ENCODE results near the gene HOXA10. TPM values are rescaled to one million over a fixed set of nuclear protein-coding genes. Genes with fewer than 3 reads are reported as not detected.

The HOXA10 gene
- polyA plus RNA-seq, 3 donors from 2014 or later = 4.2 to 17.3 (median 6.2) TPM

DNA sequence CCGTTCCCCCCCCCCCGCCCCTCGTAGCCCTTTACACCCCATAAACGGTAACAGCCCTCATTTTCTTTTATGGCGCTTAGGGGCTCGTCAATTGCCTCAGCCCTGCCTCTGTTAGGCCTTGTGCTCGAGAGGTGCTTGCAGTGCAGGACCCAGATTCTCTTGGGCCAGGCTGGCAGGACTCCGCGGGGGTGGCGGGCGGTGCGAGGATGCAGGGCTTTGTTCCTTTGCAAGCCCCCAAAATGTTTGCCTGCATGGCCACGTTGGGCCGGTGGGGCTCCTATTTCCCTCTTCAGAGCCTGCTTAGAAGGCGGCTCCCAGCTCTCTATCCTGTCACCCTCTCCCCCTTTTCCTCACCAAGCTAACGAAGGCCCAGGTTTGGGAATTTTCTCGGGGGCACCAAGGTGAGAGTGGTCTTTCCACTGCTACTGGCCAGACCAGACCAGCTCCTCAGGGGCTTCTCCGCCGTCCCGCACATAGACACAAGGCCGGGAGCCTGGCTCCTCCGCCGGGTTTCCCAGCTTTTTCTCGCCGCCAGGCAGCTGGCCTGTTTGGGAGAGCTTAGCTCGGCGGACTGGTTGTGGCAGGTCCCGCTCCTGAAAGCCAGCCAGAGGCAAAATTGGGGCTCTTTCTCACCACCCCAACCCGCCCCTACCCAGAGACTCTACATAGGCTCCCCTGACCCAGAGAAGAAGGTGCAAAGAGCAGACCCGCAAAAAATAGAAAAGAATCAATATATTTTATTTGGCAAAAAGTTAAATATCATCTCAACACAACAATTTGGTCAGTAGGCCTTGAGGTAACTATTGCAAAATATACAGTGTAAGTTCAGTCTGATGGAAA lies 12.2 kb downstream of the HOXA10 start:
- no peak overlapping the region for H3K27ac Mint-ChIP-seq
- peaks cover 0 to 3% (median 0%) of the 10 kb centered on the region in 6 donors for H3K9me3 Mint-ChIP-seq

DNA sequence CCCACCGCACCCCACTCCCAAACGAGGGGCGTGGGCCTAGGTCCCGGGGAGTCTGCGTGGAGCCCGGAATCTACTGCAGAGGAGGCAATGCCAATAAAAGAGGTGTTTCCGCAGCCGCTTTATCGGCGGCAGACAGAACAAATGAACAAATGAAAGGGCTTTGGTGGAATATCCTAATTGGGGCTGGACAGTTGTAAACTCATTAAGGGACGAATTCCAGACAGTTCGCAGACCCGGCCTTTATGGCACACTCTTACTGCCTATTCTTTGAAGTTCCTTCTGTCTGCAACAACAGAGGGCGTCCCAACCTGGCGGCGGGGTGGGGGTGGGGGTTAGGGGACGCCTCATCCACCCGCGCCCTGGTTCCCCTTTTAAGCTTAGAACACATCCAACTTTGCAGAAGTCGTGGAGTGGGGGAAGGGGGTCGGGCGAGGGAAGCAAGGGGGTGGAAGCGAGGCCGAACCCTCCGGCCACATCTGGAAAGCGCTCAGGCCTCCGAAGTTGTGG lies 12.9 kb downstream of the HOXA10 start:
- H3K27ac Mint-ChIP-seq = no peak overlapping the region
- H3K4me1 Mint-ChIP-seq = peaks cover 30 to 58% of the 10 kb centered on the region in 2 donors
- peaks cover 0 to 3% (median 0%) of the 10 kb centered on the region in 6 donors for H3K9me3 Mint-ChIP-seq
- H3K36me3 Mint-ChIP-seq = no peaks in the 10 kb centered on the region
- H3K27me3 Mint-ChIP-seq (ENCODE audit: low read depth in 3 of 3) = peaks cover 54 to 76% (median 63%) of the 10 kb centered on the region in 3 donors
- no peak for DNase-seq
- H3K4me3 Mint-ChIP-seq = peak overlapping the region; percentile 74 to 88 (median 81)

More for the DNA sequence above, 12.2 kb downstream of the HOXA10 start:
- no peak overlapping the region for H3K4me3 Mint-ChIP-seq
- H3K4me1 Mint-ChIP-seq = peaks cover 27 to 54% of the 10 kb centered on the region in 2 donors
- DNase-seq = no peak
- no peaks in the 10 kb centered on the region for H3K36me3 Mint-ChIP-seq
- H3K27me3 Mint-ChIP-seq (ENCODE audit: low read depth in 3 of 3) = peaks cover 50 to 76% (median 62%) of the 10 kb centered on the region in 3 donors

DNA sequence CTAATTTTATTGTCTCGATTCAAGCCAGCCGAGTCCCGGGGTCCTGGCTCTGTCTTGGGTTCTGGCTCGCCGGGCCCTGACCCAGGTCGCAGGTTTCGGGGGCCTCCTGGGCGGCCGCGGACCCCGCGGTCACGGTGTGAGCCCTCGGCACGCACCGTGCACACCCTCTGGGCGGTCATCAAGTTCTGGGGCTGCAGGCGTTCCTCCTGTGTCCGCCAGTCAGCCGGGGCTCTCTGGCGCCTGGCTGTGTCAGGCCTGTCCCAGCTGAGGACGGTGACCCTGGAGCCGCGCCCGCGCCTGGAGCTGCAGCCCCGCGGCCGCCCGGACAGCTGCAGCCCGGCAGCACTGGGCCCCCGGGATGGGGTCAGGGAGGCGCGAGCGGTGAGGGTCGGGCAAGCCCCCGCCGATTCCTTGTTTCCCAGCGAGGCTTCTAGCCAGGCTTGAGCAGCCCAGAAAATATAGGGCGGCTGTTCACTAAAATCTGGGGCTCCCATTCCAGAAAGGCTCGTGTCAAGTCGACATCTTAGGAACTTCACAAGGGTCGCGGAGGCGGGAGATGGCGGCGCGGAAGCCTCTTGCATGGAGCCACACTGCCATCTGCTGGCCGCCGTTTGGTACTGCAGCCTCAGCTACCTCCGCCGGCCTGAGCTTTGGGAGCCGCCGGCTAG lies 13.4 kb downstream of the HOXA10 start:
- H3K27ac Mint-ChIP-seq = peak overlapping the region in 1 of 6 donors; percentile 30
- H3K9me3 Mint-ChIP-seq = peaks cover 0 to 3% (median 0%) of the 10 kb centered on the region in 6 donors
- H3K4me3 Mint-ChIP-seq = peak overlapping the region; percentile 74 to 88 (median 82)
- H3K36me3 Mint-ChIP-seq = no peaks in the 10 kb centered on the region
- DNase-seq = peak; percentile 82 to 86 (median 85)
- H3K27me3 Mint-ChIP-seq (ENCODE audit: low read depth in 3 of 3) = peaks cover 55 to 76% (median 63%) of the 10 kb centered on the region in 3 donors
- H3K4me1 Mint-ChIP-seq = peaks cover 29 to 59% of the 10 kb centered on the region in 2 donors

DNA sequence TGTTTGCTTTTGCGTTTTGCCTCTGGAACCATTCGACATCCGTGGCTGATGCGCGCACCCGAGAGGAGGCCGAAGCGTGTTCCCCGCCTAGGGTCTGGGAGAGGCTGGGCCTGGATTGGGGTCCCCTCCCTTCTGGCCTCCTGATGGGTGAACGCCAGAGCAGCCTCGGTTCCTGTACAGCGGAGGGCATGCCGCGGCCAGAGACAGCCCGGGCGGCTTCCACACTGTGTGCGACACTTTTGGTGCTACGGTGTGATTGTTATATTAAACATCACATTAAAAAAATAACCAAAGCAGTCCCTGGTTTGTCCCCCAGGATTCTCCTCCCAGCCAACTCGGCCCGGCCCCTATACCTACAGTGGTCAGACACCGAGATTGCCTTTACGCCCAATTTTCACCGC lies 14.0 kb downstream of the HOXA10 start:
- Mint-ChIP-seq H3K9me3 (peaks cover 0 to 3% (median 0%) of the 10 kb centered on the region in 6 donors), H3K4me1 (peaks cover 30 to 60% of the 10 kb centered on the region in 2 donors), H3K27me3 (ENCODE audit: low read depth in 3 of 3) (peaks cover 55 to 76% (median 64%) of the 10 kb centered on the region in 3 donors), H3K36me3 (no peaks in the 10 kb centered on the region), H3K27ac (no peak overlapping the region), H3K4me3 (peak overlapping the region; percentile 74 to 82 (median 81))
- DNase-seq = no peak

DNA sequence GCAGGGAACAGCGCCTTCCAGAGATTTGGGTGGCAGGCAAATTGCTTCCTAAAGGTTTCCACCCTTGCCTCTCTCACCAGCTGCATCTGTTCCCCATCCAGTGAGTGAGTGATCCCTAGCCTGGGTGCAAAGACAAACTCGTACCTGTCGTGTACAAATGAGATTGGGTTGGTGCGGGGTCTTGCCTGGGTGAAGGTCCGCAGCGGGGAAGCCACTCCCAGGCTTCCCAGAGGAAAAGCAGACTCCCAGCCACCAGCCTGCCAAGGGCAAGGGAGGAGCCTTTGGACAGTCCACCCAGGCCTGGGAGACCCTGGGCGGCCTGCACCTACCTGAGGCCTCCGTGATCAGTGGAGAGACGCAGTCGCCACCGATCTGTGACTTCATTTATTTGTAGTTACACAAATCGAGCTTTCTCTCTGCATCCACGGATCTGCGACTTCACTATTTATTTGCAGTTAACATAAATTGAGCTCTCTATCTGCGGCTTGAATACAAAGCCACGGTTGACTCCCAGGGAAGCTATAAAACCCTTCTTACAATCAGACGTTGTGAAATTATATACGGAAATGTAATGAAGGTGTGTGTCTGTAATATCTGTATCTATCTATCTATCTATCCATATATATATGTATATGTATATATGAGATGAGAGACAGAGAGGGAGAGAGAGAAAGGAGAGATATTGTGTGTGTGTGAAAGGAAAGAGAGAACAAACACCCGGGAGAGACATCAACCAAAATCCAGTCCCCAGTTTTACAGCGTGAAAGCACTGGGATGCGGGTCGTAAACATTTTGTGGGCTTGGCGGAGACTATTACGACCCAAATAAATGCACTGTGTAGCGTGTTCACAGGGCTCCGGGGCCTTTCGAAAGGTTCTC lies 14.6 kb downstream of the HOXA10 start:
- peaks cover 32 to 61% of the 10 kb centered on the region in 2 donors for H3K4me1 Mint-ChIP-seq
- no peak overlapping the region for H3K27ac Mint-ChIP-seq
- peaks cover 56 to 78% (median 67%) of the 10 kb centered on the region in 3 donors for H3K27me3 Mint-ChIP-seq (ENCODE audit: low read depth in 3 of 3)
- no peaks in the 10 kb centered on the region for H3K36me3 Mint-ChIP-seq
- no peak for DNase-seq
- peak overlapping the region; percentile 74 to 82 (median 81) for H3K4me3 Mint-ChIP-seq
- H3K9me3 Mint-ChIP-seq = peaks cover 0 to 5% (median 0%) of the 10 kb centered on the region in 6 donors

DNA sequence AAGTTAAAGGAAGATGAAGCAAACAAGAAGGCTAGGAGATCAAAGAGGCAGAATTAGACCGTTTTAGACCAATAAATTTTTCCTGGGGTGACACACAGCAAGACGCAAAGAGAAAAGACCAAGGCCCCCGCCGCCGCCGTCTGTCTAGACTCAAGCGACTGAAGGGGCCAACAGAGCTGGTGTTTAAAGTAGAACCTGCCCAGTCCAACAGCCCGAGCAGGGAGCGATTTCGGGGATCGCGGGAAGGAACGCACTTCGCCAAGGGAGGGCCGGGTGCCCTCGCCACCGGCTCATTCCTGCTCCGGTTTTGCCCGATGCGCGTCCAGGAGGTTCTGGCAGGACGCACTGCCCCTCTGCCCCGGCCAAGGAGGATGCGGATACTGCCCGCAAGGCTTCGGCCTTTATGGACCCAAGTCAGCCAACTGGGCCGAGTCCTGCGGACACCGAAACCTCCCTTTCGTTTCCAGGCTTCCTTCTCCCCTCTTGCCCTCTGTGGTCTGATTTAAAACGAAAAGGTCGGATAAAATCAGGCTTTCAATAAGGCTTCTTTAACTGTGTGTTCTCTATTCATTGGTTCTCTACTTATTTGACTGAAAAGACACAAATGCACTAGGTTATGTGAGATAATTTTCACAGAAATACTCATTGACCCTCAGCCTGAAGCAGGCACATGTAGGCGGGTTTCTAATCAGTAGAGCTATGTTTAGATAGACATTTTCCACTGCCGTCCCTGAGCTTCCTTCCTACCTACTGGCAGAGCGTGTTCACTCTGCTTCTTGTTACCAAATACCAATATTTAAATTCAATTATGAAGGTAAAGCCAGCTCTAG lies 15.5 kb downstream of the HOXA10 start:
- peaks cover 32 to 61% of the 10 kb centered on the region in 2 donors for H3K4me1 Mint-ChIP-seq
- peaks cover 0 to 5% (median 0%) of the 10 kb centered on the region in 6 donors for H3K9me3 Mint-ChIP-seq
- H3K36me3 Mint-ChIP-seq = no peaks in the 10 kb centered on the region
- peak overlapping the region in 4 of 5 donors; percentile 4 to 54 (median 8) for H3K4me3 Mint-ChIP-seq
- peaks cover 50 to 78% (median 71%) of the 10 kb centered on the region in 3 donors for H3K27me3 Mint-ChIP-seq (ENCODE audit: low read depth in 3 of 3)
- peak overlapping the region in 1 of 6 donors; percentile 42 for H3K27ac Mint-ChIP-seq
- no peak for DNase-seq

DNA sequence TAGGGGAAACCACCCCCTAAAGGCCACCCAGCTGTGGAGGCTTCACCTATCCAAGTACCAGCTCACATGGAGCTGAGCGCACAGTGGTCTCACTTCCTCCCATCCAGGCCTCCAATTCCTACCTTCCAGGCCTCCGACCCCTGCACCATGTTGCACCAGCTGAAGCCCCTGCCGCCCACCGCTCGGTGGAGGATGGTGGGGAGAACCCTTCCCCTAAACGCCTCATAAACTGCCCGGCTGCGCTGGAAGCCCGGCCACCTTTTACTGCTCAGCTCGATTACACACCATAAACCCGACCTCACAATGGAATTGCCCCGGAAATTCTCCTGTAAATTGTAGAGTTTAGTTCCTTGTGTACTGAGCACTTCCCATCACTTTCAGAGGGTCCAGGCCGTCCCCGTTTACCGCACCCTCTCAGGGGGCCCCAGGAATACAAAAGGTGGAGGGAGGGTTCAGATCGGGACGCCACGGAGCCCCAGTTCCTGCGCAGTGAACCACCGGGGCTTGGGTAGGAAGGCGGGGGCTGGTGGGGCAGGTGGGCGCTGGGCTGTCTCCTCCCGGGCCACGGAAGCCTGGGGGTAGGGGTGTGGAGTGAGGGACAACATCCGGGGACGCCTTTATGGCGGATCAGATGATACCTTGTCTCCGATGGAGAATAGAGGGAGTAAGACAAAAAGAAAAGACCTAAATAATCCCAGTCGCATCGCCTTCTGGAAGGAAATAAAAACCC lies 16.3 kb downstream of the HOXA10 start:
- H3K4me3 Mint-ChIP-seq = peak overlapping the region in 4 of 5 donors; percentile 4 to 54 (median 19)

DNA sequence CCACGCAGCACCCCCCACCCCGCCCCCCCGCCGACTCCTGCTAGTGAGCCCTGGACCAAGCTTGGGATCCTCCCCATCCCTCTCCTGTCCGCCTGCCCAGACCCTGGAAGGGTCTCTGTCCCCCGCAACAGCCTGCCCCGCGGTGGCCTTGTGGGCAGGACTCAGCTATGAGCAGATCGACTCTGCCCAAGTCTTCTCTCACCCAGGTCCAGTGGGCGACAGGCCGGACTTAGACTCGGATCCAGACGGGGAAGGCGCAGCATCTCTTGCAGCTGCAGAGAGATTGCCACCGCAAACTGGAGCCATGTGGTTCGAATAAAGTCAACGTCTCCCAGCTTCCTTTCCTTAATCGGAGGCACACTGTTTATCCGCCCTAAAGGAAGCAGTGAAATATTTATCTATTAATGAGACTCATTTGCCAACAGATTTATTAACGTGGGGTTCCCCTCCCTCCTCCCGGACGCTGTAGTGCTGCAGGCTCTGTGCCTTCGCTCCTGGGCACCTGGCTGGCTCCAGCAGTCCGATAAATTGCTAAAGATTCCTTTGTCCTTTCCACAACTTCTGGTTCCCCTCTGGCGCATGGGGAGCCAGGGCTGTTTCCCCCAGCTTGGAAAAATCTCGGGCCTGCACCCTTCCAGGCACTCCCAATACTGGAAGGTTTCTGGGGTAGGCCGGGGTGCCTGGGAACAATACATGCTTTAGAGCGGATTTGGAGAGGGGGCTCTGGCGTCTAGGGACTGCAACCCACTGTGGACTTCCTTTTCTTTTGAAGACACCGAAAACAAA lies 17.0 kb downstream of the HOXA10 start:
- Mint-ChIP-seq H3K27me3 (ENCODE audit: low read depth in 3 of 3) (peaks cover 57 to 75% (median 73%) of the 10 kb centered on the region in 3 donors), H3K36me3 (no peaks in the 10 kb centered on the region), H3K27ac (no peak overlapping the region), H3K9me3 (peaks cover 0 to 3% (median 0%) of the 10 kb centered on the region in 6 donors), H3K4me1 (peaks cover 37 to 59% of the 10 kb centered on the region in 2 donors), H3K4me3 (peak overlapping the region in 4 of 5 donors; percentile 14 to 44 (median 40))
- DNase-seq = no peak

More for the DNA sequence above, 16.3 kb downstream of the HOXA10 start:
- Mint-ChIP-seq H3K9me3 (peaks cover 0 to 3% (median 0%) of the 10 kb centered on the region in 6 donors), H3K27ac (no peak overlapping the region), H3K36me3 (no peaks in the 10 kb centered on the region), H3K4me1 (peaks cover 32 to 57% of the 10 kb centered on the region in 2 donors), H3K27me3 (ENCODE audit: low read depth in 3 of 3) (peaks cover 54 to 74% (median 74%) of the 10 kb centered on the region in 3 donors)
- no peak for DNase-seq

DNA sequence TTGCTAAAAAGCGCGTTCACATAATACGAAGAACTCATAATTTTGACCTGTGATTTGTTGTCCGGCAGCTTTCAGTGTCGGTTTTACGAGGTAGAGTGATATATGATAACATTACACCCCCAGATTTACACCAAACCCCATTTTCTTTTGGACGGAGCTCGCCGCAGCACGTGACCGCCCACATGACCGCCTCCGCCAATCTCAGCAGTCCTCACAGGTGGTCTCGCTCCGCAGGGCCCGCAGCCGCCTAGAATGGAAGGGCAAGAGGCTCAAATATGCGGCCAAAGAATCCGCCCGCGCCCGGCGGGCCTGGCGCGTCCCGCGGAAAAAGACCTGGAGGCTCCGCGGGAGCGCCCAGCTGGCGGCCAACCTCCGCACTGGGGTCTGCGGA lies 17.6 kb downstream of the HOXA10 start, which contains the start of gene HOXA7:
TSS of gene HOXA7 (minus strand) at position 168 of the 391 bp plus-strand sequence. CDS start at position 38, 130 bp downstream.
- Mint-ChIP-seq H3K36me3 (no peaks in the 10 kb centered on the region), H3K9me3 (peaks cover 0 to 3% (median 0%) of the 10 kb centered on the region in 6 donors), H3K4me1 (peaks cover 43 to 65% of the 10 kb centered on the region in 2 donors), H3K4me3 (peak within 1 kb of the TSS; percentile 72 to 85 (median 77)), H3K27me3 (ENCODE audit: low read depth in 3 of 3) (peaks cover 57 to 79% (median 79%) of the 10 kb centered on the region in 3 donors), H3K27ac (peak within 1 kb of the TSS in 5 of 6 donors; percentile 4 to 72 (median 57))
- DNase-seq = peak; percentile 37 to 49 (median 39)

DNA sequence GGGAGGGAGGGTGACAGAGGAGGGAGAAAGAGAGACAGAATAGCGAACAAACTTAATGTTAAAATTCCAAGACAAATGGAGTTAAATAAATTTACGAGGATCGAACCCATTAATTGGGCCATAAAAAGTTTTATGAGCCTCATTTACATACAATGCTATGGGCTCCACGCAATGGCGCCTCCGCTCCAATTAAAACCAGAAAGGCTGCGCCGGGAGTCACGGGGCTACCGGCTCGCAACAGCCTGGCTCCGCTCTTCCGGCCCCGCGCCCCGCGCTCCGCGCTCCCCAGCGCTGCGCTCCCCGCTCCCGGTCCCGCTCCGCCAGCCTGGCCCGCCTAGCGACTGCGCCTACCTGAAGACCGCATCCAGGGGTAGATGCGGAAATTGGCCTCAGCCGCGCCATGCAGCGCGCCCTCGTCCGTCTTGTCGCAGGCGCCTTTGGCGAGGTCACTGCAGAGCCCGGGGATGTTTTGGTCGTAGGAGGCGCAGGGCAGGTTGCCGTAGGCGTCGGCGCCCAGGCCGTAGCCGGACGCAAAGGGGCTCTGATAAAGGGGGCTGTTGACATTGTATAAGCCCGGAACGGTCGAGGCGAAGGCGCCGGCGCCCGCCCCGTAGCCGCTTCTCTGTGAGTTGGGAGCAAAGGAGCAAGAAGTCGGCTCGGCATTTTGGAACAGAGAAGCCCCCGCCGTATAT lies 18.2 kb downstream of the HOXA10 start:
- peaks cover 59 to 82% (median 81%) of the 10 kb centered on the region in 3 donors for H3K27me3 Mint-ChIP-seq (ENCODE audit: low read depth in 3 of 3)
- H3K27ac Mint-ChIP-seq = peak overlapping the region in 5 of 6 donors; percentile 4 to 72 (median 50)
- no peaks in the 10 kb centered on the region for H3K36me3 Mint-ChIP-seq
- H3K4me3 Mint-ChIP-seq = peak overlapping the region; percentile 72 to 85 (median 77)
- peaks cover 0 to 3% (median 0%) of the 10 kb centered on the region in 6 donors for H3K9me3 Mint-ChIP-seq
- H3K4me1 Mint-ChIP-seq = peaks cover 45 to 67% of the 10 kb centered on the region in 2 donors
- peak; percentile 28 to 49 (median 40) for DNase-seq

Measured in immature natural killer cell (primary cell).